IPS DF 19.7 (cell line): ENCODE measurements around the gene PHLDA1.
"Not testable (repeated sequence)": the region's sequence is repeated elsewhere in the genome, so short reads cannot be mapped to it uniquely, and the experiment has no call there.

Experiments
- DNase-seq: peaks from one replicate; pipeline ENCODE4 v3.0.0-alpha.2; 2013; ENCODE audit warnings: low read depth, low spot score

PHLDA1 gene

GRCh38 chr12:76018672-76019071, 12.9 kb downstream of the PHLDA1 start:
- DNase-seq, result no peak

DNA sequence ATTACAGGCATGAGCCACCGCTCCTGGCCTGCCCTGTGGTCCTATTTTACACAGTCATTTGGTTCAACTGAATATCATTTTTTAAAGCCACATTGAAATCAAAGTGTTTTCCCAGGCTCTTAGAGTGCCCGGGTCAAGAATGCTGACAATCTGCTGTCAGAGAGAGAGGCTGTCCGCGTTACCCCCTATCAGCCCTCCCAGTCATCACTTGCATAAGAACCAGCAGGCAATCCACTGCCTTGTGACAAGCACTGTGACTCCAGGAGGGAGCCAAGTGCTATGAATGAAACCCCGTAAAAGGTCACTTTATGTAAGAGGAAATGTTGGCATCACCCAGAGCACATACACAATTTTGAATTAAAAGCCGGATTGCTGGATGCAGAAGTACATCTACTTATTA, 13.5 kb downstream of the PHLDA1 start:
- DNase-seq, result no peak

GRCh38 chr12:76014007-76014406, 17.6 kb downstream of the PHLDA1 start:
- DNase-seq, result no peak

- DNase-seq, result no peak
Measured at GRCh38 chr12:76013603-76014002, 18.0 kb downstream of the PHLDA1 start.

- no peak for DNase-seq
Measured at GRCh38 chr12:76012644-76013043, 18.9 kb downstream of the PHLDA1 start.

DNA sequence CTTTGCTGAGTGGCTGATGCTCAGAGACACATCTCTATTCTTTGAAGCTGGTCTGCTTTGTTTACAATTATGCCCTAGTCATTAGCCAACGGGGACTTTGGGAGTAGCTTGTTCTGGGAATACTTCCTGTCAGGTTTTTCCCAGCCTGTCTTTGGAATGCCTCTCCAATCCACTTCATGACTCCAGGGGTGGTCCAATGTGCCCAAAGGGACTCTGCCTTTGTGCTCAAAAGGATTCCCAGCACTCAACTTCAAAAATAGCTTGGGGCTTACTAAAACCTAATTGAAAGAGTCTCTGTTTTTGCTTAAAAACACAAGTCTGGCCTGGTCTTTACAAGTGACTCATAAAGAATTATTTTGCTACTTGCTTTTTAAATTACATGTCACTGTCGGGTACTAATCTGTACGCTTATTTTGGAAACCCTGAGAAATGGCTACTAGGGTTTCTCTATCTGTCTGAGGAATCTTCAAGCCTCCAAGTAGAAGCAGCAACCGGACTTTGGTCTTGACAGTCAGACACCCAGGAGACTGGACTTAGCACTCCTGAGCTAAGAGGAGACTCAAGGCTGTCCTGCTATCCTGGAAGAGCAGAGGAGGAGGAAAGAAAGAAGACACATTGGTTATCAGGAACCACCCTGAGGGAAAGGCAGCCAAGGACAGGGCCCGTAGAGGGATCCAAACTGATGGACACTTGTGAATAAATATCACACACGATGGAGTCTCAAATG, 20.7 kb downstream of the PHLDA1 start:
- DNase-seq, result no peak

- DNase-seq, result no peak
Measured at GRCh38 chr12:76008428-76008827, 23.1 kb downstream of the PHLDA1 start.

- no peak for DNase-seq
Measured at GRCh38 chr12:76007640-76008039, 23.9 kb downstream of the PHLDA1 start.

GRCh38 chr12:76006028-76006925, 25.3 kb downstream of the PHLDA1 start:
- DNase-seq, result no peak

DNA sequence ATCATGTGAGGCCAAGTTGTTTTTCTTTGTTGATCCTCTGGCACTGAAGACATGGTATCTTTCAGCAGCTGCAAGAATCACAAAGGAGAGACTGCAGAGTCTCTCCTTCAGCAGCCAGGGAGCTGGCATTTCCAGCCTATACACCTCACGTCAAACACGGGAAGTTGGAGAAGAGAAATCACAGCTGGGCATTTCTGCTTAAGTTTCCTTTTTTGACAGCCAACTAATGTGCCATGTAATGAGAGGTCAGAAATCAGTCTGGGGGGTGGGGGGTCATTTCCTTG, 28.3 kb downstream of the PHLDA1 start:
- DNase-seq, result no peak

DNA sequence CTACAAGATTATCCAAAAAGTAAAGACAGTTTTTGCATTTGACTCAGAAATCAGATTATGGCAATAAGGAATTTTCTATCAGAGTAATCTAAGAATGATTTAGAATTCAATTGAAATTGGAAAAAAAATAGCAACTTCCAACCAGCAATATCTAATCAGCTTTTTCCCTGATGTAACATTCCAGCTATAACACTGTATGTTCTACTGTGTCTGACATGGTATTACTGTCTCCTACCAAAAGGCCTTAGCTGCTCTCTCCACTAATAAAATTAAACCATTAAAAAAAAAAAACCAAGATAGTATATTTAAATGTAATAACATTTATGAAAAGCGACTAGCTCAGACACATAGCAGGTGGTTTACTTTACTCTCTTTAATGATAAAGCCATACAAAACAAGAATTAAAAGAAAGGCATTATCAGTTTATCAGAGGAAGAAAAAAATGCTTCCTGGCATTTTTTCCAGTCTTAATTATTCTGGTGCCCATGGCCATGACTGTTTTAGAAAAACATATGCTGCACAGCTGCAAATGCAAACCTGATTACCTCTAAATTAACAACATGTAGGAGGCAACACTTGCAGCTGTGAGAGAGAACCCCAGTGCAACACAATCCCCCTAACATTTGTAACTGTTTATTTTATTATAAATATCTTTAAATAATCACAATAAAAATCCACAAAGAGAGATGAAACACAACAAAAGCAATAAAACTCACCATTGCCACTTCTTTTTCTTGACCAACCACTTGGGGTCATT, 28.8 kb downstream of the PHLDA1 start:
- DNase-seq, result no peak

DNA sequence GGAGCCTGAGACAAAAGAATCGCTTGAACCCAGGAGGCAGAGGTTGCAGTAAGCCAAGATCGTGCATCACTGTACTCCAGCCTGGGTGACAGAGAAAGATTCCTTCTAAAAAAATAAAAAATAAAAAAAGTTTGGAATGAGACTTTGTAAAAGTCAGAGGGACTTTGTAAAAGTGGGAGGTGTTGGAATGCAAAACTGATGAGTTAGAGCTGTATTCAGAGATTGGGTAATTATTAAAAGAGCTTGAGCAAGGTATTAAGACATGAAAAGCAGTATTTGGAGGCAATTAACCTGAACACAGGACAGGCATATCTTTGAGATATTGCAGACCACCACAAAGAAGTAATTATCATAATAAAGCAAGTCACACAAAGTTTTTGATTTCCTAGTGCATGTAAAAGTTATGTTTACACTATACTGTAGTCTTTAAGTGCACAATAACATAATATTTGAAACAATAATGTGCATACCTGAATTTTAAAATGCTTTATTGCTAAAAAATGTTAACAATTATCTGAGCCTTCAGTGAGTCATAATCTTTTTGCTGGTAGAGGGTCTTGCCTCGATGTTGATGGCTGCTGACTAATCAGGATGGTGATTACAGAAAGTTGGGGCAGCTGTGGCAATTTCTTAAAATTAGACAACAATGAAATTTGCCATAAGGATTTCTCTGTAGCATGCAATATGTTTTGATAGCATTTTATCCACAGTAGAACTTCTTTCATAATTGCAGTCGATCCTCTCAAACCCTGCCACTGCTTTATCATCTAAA, 33.1 kb downstream of the PHLDA1 start:
- no peak for DNase-seq

- DNase-seq, result no peak
Measured at GRCh38 chr12:75997658-75998057, 33.9 kb downstream of the PHLDA1 start.

GRCh38 chr12:75996861-75997447, 34.6 kb downstream of the PHLDA1 start:
- no peak for DNase-seq

- DNase-seq, result no peak
Measured at GRCh38 chr12:75995691-75996090, 35.9 kb downstream of the PHLDA1 start.

DNA sequence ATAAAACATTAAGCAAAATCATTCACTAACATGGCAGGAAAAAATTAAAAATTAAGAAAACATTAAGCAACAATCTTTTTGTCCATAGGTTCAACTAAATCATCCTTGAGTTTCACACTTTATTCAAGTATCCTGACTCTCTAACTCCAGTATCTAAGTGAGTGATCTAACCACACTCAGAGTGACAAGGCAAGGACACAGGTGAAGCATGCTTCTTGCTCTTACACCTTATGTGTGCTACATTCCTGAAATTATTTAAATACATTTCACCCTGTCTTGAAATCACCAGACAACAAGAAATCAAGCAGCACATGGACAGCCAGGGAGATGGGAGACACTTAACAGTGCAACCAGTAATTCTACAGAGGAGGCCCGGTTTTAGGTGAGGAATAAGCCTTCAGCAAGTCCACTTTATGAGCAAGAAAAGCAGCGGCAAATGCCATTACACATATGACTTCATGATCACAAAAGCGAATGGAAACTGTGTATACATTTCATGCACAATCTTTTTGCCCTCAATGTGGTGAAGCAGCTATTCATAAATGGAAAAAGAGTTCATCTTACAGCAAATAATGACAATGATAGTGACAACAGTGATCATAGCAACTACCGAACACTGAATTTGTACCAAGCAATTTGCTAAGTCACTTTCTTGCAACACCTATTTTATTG, 37.4 kb downstream of the PHLDA1 start:
- DNase-seq, result no peak

GRCh38 chr12:75991753-75992152, 39.8 kb downstream of the PHLDA1 start:
- no peak for DNase-seq

DNA sequence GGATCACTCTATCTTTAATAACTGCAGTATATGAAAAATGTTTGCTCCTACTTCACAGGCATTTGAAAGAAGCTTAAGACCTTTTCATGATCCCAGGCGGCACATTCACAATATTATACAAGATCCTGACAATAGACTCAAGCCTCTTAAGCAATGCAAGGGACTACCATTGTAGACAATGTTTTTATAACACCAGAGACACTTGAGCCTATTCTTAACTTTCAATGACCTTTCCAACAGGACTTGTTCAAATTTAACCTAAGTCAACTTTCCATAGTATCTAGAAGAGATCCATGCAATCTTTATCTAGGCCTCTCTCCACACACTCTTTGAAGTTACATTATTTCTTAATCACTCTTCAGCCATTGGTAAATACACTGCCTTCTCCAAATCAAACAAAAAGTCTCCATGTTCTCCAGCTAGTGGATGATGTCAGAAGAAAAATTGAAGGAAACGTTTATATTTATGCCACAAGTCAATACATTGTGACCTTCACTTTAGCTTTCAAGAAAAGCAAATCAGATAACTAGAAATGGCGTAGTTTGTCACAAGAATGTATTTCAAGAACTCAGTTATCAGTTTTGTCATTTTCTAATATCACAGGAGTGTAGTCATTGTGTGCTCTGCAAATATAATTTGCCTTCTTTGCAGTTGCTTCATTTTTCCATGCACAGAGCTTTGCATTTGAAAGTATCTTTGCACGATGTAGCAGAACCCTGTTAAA, 41.2 kb downstream of the PHLDA1 start:
- DNase-seq, result no peak

- not testable (repeated sequence) for DNase-seq
Measured at GRCh38 chr12:75987709-75988108, 43.9 kb downstream of the PHLDA1 start.
